HepG2 (cell line): ENCODE data around the gene CPPED1. TPM values are rescaled to one million over a fixed set of nuclear protein-coding genes. Genes with fewer than 3 reads are reported as not detected.

ENCODE experiments used
- ATAC-seq: fragments of 200-7000 bp; cut with Tn5 transposase; 3 replicates; pipeline ENCODE4 v1.9.1; 2020; ENCODE audit warnings: mild to moderate bottlenecking, moderate library complexity
- BruUV-seq: library from RNA; stranded (reverse); fragments of 400-500 nt; replicated peaks from 2 replicates; lab custom pipeline; 2021; lab: Mats Ljungman, UMichigan
- CTCF ChIA-PET: fragments of 300-600 bp; formaldehyde crosslinking; extraction: SDS; loops from one replicate; lab custom pipeline; 2021; ENCODE audit warnings: low total read pairs, inconsistent platforms, low intra/inter-chr PET ratio; lab: Yijun Ruan, JAX
- POLR2A ChIA-PET: fragments of 350-600 bp; sonication (Branson Sonifier 250); formaldehyde crosslinking; loops from one replicate; lab custom pipeline; 2020; ENCODE audit warnings: antibody characterized with exemption, inconsistent platforms; lab: Yijun Ruan, JAX
- DNase-seq: peaks from one replicate; pipeline ENCODE4 v3.0.0-alpha.2; 2015; ENCODE audit warnings: low spot score
- FAIRE-seq: peaks from 3 replicates; lab custom pipeline; 2011; peaks lifted over from hg19 to GRCh38; lab: Jason Lieb, UNC
- H2AFZ ChIP-seq: one replicate; pipeline ENCODE4 v1.6.1; 2011; ENCODE audit warnings: low read length, inconsistent platforms
- H3K27ac ChIP-seq: fragments of 300-600 bp; 3 replicates; pipeline ENCODE4 v1.8.0; 2011; ENCODE audit warnings: mixed run types, mild to moderate bottlenecking, mixed read lengths, low read length, inconsistent platforms; ENCODE audit not compliant: insufficient read depth; ENCODE audit errors: extremely low read length
- H3K27me3 ChIP-seq, 2 experiments: fragments of 200-600 bp in 1 of 2; 2 replicates in 1 of 2; 3 replicates in 1 of 2; pipeline versions ENCODE4 v1.6.0 to v1.8.0; 2011; ENCODE audit warnings: low read length in 2 of 2, mild to moderate bottlenecking in 2 of 2, moderate library complexity in 2 of 2, inconsistent platforms in 1 of 2; ENCODE audit not compliant: insufficient read depth in 2 of 2, control insufficient read depth in 1 of 2
- H3K36me3 ChIP-seq, 2 experiments: fragments of 200-600 bp in 1 of 2; replicated peaks in 1 of 2; 2 replicates in 1 of 2; 3 replicates in 1 of 2; pipeline versions ENCODE4 v1.5.1 to v1.8.0; 2011; ENCODE audit warnings: low read length in 2 of 2, inconsistent platforms in 1 of 2; ENCODE audit not compliant: insufficient read depth in 2 of 2, control insufficient read depth in 1 of 2
- H3K4me1 ChIP-seq: 2 replicates; pipeline ENCODE4 v1.5.1; 2012; ENCODE audit warnings: low read length, inconsistent platforms; ENCODE audit not compliant: insufficient read depth
- H3K4me2 ChIP-seq: 2 replicates; pipeline ENCODE4 v1.6.0; 2011; ENCODE audit warnings: low read depth, low read length, inconsistent platforms
- H3K4me3 ChIP-seq, 3 experiments: fragments of 200-600 bp in 1 of 3; sonication (generic), shearing (Covaris generic) in 1 of 3; replicated peaks in 1 of 3; 2 replicates each; pipeline ENCODE4 v1.5.1; 2011 to 2016; ENCODE audit warnings: low read length in 3 of 3, inconsistent platforms in 2 of 3, low read depth in 2 of 3, mild to moderate bottlenecking in 2 of 3, control low read depth in 1 of 3, mixed read lengths in 1 of 3; ENCODE audit not compliant: insufficient read depth in 1 of 3
- H3K79me2 ChIP-seq: one replicate; pipeline ENCODE4 v1.6.1; 2011; ENCODE audit warnings: low read length, inconsistent platforms; ENCODE audit not compliant: insufficient read depth
- H3K9ac ChIP-seq: 2 replicates; pipeline ENCODE4 v1.6.0; 2011; ENCODE audit warnings: mild to moderate bottlenecking, low read depth, low read length, inconsistent platforms; ENCODE audit not compliant: insufficient read depth
- H3K9me3 ChIP-seq: 2 replicates; pipeline ENCODE4 v1.5.1; 2012; ENCODE audit warnings: mild to moderate bottlenecking, low read length
- H4K20me1 ChIP-seq: 2 replicates; pipeline ENCODE4 v1.6.0; 2011; ENCODE audit warnings: inconsistent platforms, mild to moderate bottlenecking, low read length, moderate library complexity; ENCODE audit not compliant: insufficient read depth
- HNRNPK ChIP-seq: fragments of 200-400 bp; formaldehyde crosslinking; IDR thresholded peaks from 2 replicates; pipeline ENCODE4 v1.6.1; 2018; ENCODE audit warnings: low read length, low read depth, moderate library complexity, mild to moderate bottlenecking; ENCODE audit not compliant: poor library complexity, severe bottlenecking
- MEIS2 ChIP-seq: sonication (generic); formaldehyde crosslinking; IDR thresholded peaks from 2 replicates; pipeline ENCODE4 v1.9.0; 2021; ENCODE audit warnings: mild to moderate bottlenecking, missing genetic modification reagents
- MYPOP ChIP-seq: sonication (generic); formaldehyde crosslinking; IDR thresholded peaks from 2 replicates; pipeline ENCODE4 v1.8.1; 2023; ENCODE audit warnings: mild to moderate bottlenecking, moderate library complexity, missing genetic modification reagents
- NFIB ChIP-seq: sonication (generic); formaldehyde crosslinking; IDR thresholded peaks from 2 replicates; pipeline ENCODE4 v1.9.0; 2021; ENCODE audit warnings: missing genetic modification reagents, mild to moderate bottlenecking, borderline replicate concordance
- PAX8 ChIP-seq: sonication (generic); formaldehyde crosslinking; IDR thresholded peaks from 2 replicates; pipeline ENCODE4 v1.8.0; 2022; ENCODE audit warnings: mild to moderate bottlenecking, missing genetic modification reagents, borderline replicate concordance
- SKIL ChIP-seq: sonication (generic); formaldehyde crosslinking; IDR thresholded peaks from 2 replicates; pipeline ENCODE4 v1.8.0; 2022; ENCODE audit warnings: missing genetic modification reagents, mild to moderate bottlenecking, moderate library complexity, borderline replicate concordance
- SMARCE1 ChIP-seq: fragments of 450-650 bp; IDR thresholded peaks from 2 replicates; pipeline ENCODE4 v1.6.1; 2017; ENCODE audit warnings: borderline replicate concordance
- ZHX1 ChIP-seq: sonication (generic); formaldehyde crosslinking; IDR thresholded peaks from 2 replicates; pipeline ENCODE4 v1.8.1; 2022; ENCODE audit warnings: low read depth, mild to moderate bottlenecking, missing genetic modification reagents
- ZNF646 ChIP-seq: sonication (generic); formaldehyde crosslinking; IDR thresholded peaks from 2 replicates; pipeline ENCODE4 v1.9.0; 2021; ENCODE audit warnings: mild to moderate bottlenecking, missing genetic modification reagents
- WGBS: methylation state at CpG from one replicate; pipeline ENCODE4 v1.1.6; 2017; ENCODE audit warnings: low lambda C conversion rate; 5-methylcytosine and 5-hydroxymethylcytosine counted together
- in situ Hi-C: cut with HindIII; loops from 2 replicates; pipeline ENCODE4 v1.10.0; 2017; ENCODE audit warnings: low pct_unique_long_range_greater_than_20kb; ENCODE audit not compliant: extremely low pct_ligation_motif_present
- intact Hi-C: fragments of 100-400 bp; cut with micrococcal nuclease; formaldehyde crosslinking; loops from one replicate; pipeline ENCODE4 v1.10.0; 2022; ENCODE audit not compliant: unreplicated experiment
- polyA plus RNA-seq, 8 experiments: library from polyadenylated mRNA; depleted of rRNA in 3 of 8; stranded (reverse) in 7 of 8; unstranded in 1 of 8; fragments of >200 nt; fragmentation: Illumina TruSeq in 4 of 8; extraction: Trizol in 4 of 8; gene quantifications; 2 replicates each; pipeline versions ENCODE4 v1.2.1 to v1.2.3, GENCODE V29; 2011 to 2016; ENCODE audit warnings: low read depth in 4 of 8, missing spikeins in 1 of 8, mixed read lengths in 1 of 8; ENCODE audit not compliant: insufficient read depth in 1 of 8
- total RNA-seq, 5 experiments: library from RNA; depleted of rRNA; stranded (reverse); fragments of >200 nt; fragmentation: Illumina TruSeq; extraction: Trizol; gene quantifications; 2 replicates each; pipeline ENCODE4 v1.2.3, GENCODE V29; 2016; ENCODE audit warnings: low read depth in 1 of 5

Gene CPPED1
- total and polyA plus RNA-seq, 2 of the 13 experiments (the other 11 are each of a cell fraction or from before 2014, with no cell fraction given) = 66.6 to 71.3 TPM

GRCh38 chr16:12709807-12710206 lies 93.9 kb downstream of the CPPED1 start:
- Histone ChIP-seq H3K9me3 (no peaks in the 10 kb centered on the region), H3K4me3 (no peak overlapping the region), H3K79me2 (no peaks in the 10 kb centered on the region), H3K27ac (no peak overlapping the region), H3K27me3 (no peaks in the 10 kb centered on the region), H3K9ac (no peak overlapping the region), H4K20me1 (no peaks in the 10 kb centered on the region), H3K4me2 (no peak overlapping the region), H2AFZ (no peak overlapping the region), H3K36me3 (peaks cover 16 to 32% of the 10 kb centered on the region in 2 experiments), H3K4me1 (no peaks in the 10 kb centered on the region)
- ChIA-PET CTCF (no interaction called here), POLR2A (interaction anchor here (1.1 kb wide), 1 partner anchor 96 kb away, joined by 3 read pairs; no protein-coding TSS in a partner anchor)
- in situ Hi-C loops = no loop called here
- 95% methylated on average over 1 of the region's 1 CpG for WGBS
- ATAC-seq (no peak), FAIRE-seq (no peak), DNase-seq (no peak)
- intact Hi-C loops = no loop called here
- BruUV-seq = no TSS peak
- no peak for TF ChIP-seq NFIB (CRISPR knock-in tag)
- no peak for TF ChIP-seq SKIL
- TF ChIP-seq ZHX1 (CRISPR knock-in tag) = no peak
- no peak for TF ChIP-seq MYPOP (CRISPR knock-in tag)
- no peak for TF ChIP-seq ZNF646 (CRISPR knock-in tag)
- TF ChIP-seq SMARCE1 = no peak
- TF ChIP-seq HNRNPK = peak; percentile 67
- no peak for TF ChIP-seq MEIS2 (CRISPR knock-in tag)
- TF ChIP-seq PAX8 (CRISPR knock-in tag) = no peak
